Progenitor cell of endocrine pancreas (in vitro differentiated cells): ENCODE data around the gene PPIP5K2. TPM values are rescaled to one million over a fixed set of nuclear protein-coding genes. Genes with fewer than 3 reads are reported as not detected.

Experiments
- DNase-seq: peaks from one replicate; pipeline ENCODE4 v3.0.0; 2021; ENCODE audit warnings: low spot score; ENCODE audit not compliant: unreplicated experiment
- H3K27ac Mint-ChIP-seq: 2 replicates; pipeline ENCODE4 v1.8.0; 2021; ENCODE audit warnings: mild to moderate bottlenecking, moderate library complexity, mixed read lengths
- H3K27me3 Mint-ChIP-seq: 2 replicates; pipeline ENCODE4 v1.8.0; 2021; ENCODE audit warnings: mixed read lengths
- H3K36me3 Mint-ChIP-seq: 2 replicates; pipeline ENCODE4 v1.8.0; 2022; ENCODE audit warnings: mixed read lengths; ENCODE audit not compliant: insufficient read depth
- H3K4me1 Mint-ChIP-seq: 2 replicates; pipeline ENCODE4 v1.8.0; 2021; ENCODE audit warnings: low read depth, mixed read lengths
- H3K4me3 Mint-ChIP-seq: 2 replicates; pipeline ENCODE4 v1.8.0; 2021; ENCODE audit warnings: low read depth, mild to moderate bottlenecking, moderate library complexity, mixed read lengths
- H3K9me3 Mint-ChIP-seq: 2 replicates; pipeline ENCODE4 v1.8.0; 2021; ENCODE audit warnings: low read depth, mixed read lengths
- CTCF ChIP-seq: fragments of 200-600 bp; sonication (generic); IDR thresholded peaks from one replicate; pipeline ENCODE4 v1.5.0; 2021; ENCODE audit warnings: antibody characterized with exemption, mild to moderate bottlenecking; ENCODE audit not compliant: unreplicated experiment
- total RNA-seq: library from RNA; stranded (reverse); gene quantifications from 2 replicates; pipeline ENCODE4 v1.2.1, GENCODE V29; 2021

PPIP5K2 gene
- total RNA-seq, 1 donor from 2014 or later, result 89.2 TPM

GRCh38 chr5:103110403-103110802 is 9.7 kb upstream of the PPIP5K2 start:
- DNase-seq, result no peak
- Mint-ChIP-seq H3K27ac (no peak overlapping the region), H3K9me3 (peaks cover 7% of the 10 kb centered on the region), H3K36me3 (peaks cover 2% of the 10 kb centered on the region), H3K4me3 (no peak overlapping the region), H3K4me1 (peaks cover 2% of the 10 kb centered on the region), H3K27me3 (no peaks in the 10 kb centered on the region)
- TF ChIP-seq CTCF, result no peak

- no peak for TF ChIP-seq CTCF
- H3K36me3 Mint-ChIP-seq, result peaks cover 2% of the 10 kb centered on the region
- no peak for DNase-seq
- H3K4me3 Mint-ChIP-seq, result no peak overlapping the region
- no peaks in the 10 kb centered on the region for H3K27me3 Mint-ChIP-seq
- H3K27ac Mint-ChIP-seq, result no peak overlapping the region
- H3K4me1 Mint-ChIP-seq, result peaks cover 2% of the 10 kb centered on the region
- H3K9me3 Mint-ChIP-seq, result peaks cover 7% of the 10 kb centered on the region
These were observed 8.6 kb upstream of the PPIP5K2 start for GRCh38 chr5:103111468-103111867.

DNA sequence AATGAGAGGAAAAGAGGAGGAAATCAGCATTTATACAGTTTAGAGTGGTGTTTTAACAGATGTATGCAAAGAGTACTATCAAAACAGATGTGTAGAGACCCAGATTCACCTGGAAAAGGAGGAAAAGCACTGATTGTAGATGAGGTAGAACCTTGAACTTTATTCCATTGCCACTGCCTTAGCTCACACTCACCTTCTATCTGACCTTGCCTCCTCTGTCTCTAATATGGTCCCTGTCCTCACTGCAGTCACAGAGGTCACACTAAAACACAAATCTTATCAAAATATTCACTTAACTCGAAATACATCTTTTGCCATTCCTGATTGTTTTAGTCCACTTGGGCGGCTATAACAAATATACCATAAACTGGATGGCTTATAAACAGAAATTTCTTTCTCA is 7.2 kb upstream of the PPIP5K2 start:
- Mint-ChIP-seq H3K4me1 (peaks cover 2% of the 10 kb centered on the region), H3K27me3 (no peaks in the 10 kb centered on the region), H3K27ac (no peak overlapping the region), H3K4me3 (no peak overlapping the region), H3K36me3 (peaks cover 2% of the 10 kb centered on the region), H3K9me3 (peaks cover 7% of the 10 kb centered on the region)
- DNase-seq, result no peak
- TF ChIP-seq CTCF, result no peak

DNA sequence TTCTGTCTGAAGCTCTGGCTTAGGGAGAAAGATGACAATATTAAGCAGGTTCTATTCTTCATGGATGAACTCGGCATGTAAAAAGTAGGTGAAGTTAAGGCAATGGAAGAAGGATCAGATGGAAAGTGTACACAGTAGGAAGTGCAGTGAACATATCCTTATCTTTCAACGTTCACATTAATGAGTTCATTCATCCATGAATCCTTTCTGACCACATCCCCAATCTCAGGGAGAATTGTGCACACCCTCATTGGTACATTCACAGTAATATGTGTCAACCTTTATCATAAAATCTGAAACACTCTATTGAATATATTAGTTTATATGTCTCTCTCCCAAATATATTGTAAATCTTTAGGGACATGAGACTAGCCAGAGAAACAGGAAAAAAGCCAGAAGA is 5.7 kb upstream of the PPIP5K2 start:
- DNase-seq, result no peak
- H3K36me3 Mint-ChIP-seq, result peaks cover 2% of the 10 kb centered on the region
- TF ChIP-seq CTCF, result no peak
- peaks cover 7% of the 10 kb centered on the region for H3K9me3 Mint-ChIP-seq
- H3K27ac Mint-ChIP-seq, result no peak overlapping the region
- H3K4me1 Mint-ChIP-seq, result peaks cover 7% of the 10 kb centered on the region
- no peaks in the 10 kb centered on the region for H3K27me3 Mint-ChIP-seq
- H3K4me3 Mint-ChIP-seq, result no peak overlapping the region

GRCh38 chr5:103117471-103117991 is 2.6 kb upstream of the PPIP5K2 start:
- no peaks in the 10 kb centered on the region for H3K36me3 Mint-ChIP-seq
- H3K9me3 Mint-ChIP-seq, result no peaks in the 10 kb centered on the region
- H3K4me3 Mint-ChIP-seq, result no peak overlapping the region
- H3K4me1 Mint-ChIP-seq, result peaks cover 23% of the 10 kb centered on the region
- no peaks in the 10 kb centered on the region for H3K27me3 Mint-ChIP-seq
- H3K27ac Mint-ChIP-seq, result no peak overlapping the region
- TF ChIP-seq CTCF, result no peak
- no peak for DNase-seq
